Cardiac muscle cell (in vitro differentiated cells and primary cell): ENCODE results near the gene RPTN. TPM values are rescaled to one million over a fixed set of nuclear protein-coding genes. Genes with fewer than 3 reads are reported as not detected.

Experiments
- DNase-seq, 2 donors: peaks; one replicate each; pipeline versions ENCODE4 v3.0.0 to v3.0.0-alpha.2; 2010 to 2017; ENCODE audit warnings: low read depth in 1 of 2, low spot score in 1 of 2
- H3K27ac ChIP-seq: fragments of 200-600 bp; sonication (generic); 2 replicates; pipeline ENCODE4 v1.5.1; 2016
- H3K27me3 ChIP-seq: fragments of 200-600 bp; sonication (generic); 2 replicates; pipeline ENCODE4 v1.6.0; 2016; ENCODE audit warnings: control low read depth
- H3K36me3 ChIP-seq: fragments of 200-600 bp; sonication (generic); 2 replicates; pipeline ENCODE4 v1.5.1; 2016; ENCODE audit warnings: control low read depth
- H3K4me1 ChIP-seq: fragments of 200-600 bp; sonication (generic); 2 replicates; pipeline ENCODE4 v1.8.1; 2017; ENCODE audit warnings: low read depth, mild to moderate bottlenecking, mixed run types
- H3K4me3 ChIP-seq: fragments of 200-600 bp; sonication (generic); 2 replicates; pipeline ENCODE4 v1.5.1; 2016; ENCODE audit warnings: mild to moderate bottlenecking
- H3K9me3 ChIP-seq: fragments of 200-600 bp; sonication (generic); 2 replicates; pipeline ENCODE4 v1.5.1; 2017; ENCODE audit warnings: low read depth, mild to moderate bottlenecking, control low read depth
- polyA plus RNA-seq: library from polyadenylated mRNA; unstranded; fragments of >200 nt; fragmentation: Nextera tagmentation; extraction: Ambion mirVana; gene quantifications from 2 replicates; pipeline ENCODE4 v1.2.1, GENCODE V29; 2016
- total RNA-seq: library from RNA; depleted of rRNA; stranded (reverse); fragments of >200 nt; gene quantifications from 2 replicates; pipeline ENCODE4 v1.2.3, GENCODE V29; 2016
- TF ChIP-seq, protein P1 (sequence below): IDR thresholded peaks from 2 replicates; pipeline ENCODE4 v1.5.1; 2012; ENCODE audit warnings: low read depth, mild to moderate bottlenecking, low read length

Gene RPTN, protein sequence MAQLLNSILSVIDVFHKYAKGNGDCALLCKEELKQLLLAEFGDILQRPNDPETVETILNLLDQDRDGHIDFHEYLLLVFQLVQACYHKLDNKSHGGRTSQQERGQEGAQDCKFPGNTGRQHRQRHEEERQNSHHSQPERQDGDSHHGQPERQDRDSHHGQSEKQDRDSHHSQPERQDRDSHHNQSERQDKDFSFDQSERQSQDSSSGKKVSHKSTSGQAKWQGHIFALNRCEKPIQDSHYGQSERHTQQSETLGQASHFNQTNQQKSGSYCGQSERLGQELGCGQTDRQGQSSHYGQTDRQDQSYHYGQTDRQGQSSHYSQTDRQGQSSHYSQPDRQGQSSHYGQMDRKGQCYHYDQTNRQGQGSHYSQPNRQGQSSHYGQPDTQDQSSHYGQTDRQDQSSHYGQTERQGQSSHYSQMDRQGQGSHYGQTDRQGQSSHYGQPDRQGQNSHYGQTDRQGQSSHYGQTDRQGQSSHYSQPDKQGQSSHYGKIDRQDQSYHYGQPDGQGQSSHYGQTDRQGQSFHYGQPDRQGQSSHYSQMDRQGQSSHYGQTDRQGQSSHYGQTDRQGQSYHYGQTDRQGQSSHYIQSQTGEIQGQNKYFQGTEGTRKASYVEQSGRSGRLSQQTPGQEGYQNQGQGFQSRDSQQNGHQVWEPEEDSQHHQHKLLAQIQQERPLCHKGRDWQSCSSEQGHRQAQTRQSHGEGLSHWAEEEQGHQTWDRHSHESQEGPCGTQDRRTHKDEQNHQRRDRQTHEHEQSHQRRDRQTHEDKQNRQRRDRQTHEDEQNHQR
- total RNA-seq (not detected in 2 replicates), polyA plus RNA-seq (not detected in 2 replicates)

DNA sequence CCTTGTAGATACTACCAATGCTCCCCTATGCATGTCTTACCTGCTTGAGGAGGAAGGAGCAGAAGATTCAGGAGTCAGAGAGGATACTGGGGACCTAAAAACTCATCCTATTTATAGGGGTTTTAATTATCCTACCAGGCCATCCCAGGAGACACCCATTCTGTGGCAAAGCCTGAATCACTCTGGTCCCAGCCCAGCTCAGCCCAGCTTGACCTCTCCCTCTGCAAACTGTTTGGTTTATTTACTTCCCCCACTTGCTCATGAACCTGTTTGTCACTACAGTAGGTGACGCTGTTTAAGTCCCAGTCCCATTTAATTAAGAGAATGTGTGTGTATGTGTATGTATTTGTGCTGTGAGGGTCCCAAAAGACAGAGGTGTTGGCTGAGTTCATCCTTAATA lies at the start of gene RPTN:
RPTN (minus strand) TSS at position 85 of the 400 bp plus-strand sequence. CDS start 1,339 bp downstream, outside the sequence.
- no peaks in the 10 kb centered on the region for H3K9me3 ChIP-seq
- no peaks in the 10 kb centered on the region for H3K4me1 ChIP-seq
- H3K27me3 ChIP-seq = no peaks in the 10 kb centered on the region
- H3K4me3 ChIP-seq = no peak within 1 kb of the TSS
- H3K27ac ChIP-seq = no peak within 1 kb of the TSS
- TF ChIP-seq, protein P1, sequence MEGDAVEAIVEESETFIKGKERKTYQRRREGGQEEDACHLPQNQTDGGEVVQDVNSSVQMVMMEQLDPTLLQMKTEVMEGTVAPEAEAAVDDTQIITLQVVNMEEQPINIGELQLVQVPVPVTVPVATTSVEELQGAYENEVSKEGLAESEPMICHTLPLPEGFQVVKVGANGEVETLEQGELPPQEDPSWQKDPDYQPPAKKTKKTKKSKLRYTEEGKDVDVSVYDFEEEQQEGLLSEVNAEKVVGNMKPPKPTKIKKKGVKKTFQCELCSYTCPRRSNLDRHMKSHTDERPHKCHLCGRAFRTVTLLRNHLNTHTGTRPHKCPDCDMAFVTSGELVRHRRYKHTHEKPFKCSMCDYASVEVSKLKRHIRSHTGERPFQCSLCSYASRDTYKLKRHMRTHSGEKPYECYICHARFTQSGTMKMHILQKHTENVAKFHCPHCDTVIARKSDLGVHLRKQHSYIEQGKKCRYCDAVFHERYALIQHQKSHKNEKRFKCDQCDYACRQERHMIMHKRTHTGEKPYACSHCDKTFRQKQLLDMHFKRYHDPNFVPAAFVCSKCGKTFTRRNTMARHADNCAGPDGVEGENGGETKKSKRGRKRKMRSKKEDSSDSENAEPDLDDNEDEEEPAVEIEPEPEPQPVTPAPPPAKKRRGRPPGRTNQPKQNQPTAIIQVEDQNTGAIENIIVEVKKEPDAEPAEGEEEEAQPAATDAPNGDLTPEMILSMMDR = no peak
- no peaks in the 10 kb centered on the region for H3K36me3 ChIP-seq
- DNase-seq = no peak

- Histone ChIP-seq H3K9me3 (no peaks in the 10 kb centered on the region), H3K27ac (no peak overlapping the region), H3K36me3 (no peaks in the 10 kb centered on the region), H3K27me3 (no peaks in the 10 kb centered on the region), H3K4me3 (no peak overlapping the region), H3K4me1 (no peaks in the 10 kb centered on the region)
- DNase-seq = no peak
- TF ChIP-seq, protein P1 = no peak
These were observed 40.0 kb upstream of the RPTN start for GRCh38 chr1:152198982-152199381.

DNA sequence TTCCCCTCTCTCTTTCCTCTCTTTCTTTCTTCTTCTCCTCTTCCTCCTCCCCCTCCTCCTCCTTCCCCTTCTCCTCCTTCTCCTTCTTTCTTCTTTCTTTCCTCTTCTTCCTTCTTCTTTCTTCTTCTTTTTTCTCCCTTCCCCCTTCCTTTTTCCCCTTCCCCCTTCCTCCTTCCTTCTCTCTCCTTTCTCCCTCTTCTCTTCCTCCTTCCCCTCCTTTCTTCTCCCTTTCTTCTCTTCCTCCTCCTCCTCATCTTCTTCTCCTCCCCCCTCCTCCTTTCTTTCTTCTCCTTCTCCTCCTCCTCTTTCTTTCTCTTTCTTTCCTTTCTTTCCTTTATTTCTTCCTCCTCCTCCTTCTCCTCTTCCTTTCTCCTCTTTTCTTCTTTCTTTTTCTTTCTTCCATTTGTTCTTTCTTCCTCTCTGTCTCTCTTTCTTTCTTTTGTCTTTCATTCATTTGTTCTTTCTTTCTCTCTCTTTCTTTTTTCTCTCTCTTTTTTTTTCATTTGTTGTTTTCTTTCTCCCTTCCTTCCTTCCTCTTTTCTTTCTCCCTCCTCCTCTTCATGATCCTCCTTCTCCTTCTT lies 38.4 kb upstream of the RPTN start:
- Histone ChIP-seq H3K4me3 (no peak overlapping the region), H3K9me3 (no peaks in the 10 kb centered on the region), H3K36me3 (no peaks in the 10 kb centered on the region), H3K27ac (no peak overlapping the region), H3K4me1 (no peaks in the 10 kb centered on the region), H3K27me3 (no peaks in the 10 kb centered on the region)
- no peak for DNase-seq
- TF ChIP-seq, protein P1 = no peak

- TF ChIP-seq, protein P1 = no peak
- H3K27ac ChIP-seq = no peak overlapping the region
- no peaks in the 10 kb centered on the region for H3K4me1 ChIP-seq
- H3K27me3 ChIP-seq = no peaks in the 10 kb centered on the region
- H3K4me3 ChIP-seq = no peak overlapping the region
- DNase-seq = no peak
- no peaks in the 10 kb centered on the region for H3K9me3 ChIP-seq
- no peaks in the 10 kb centered on the region for H3K36me3 ChIP-seq
These were observed 32.7 kb upstream of the RPTN start for GRCh38 chr1:152191711-152192110.

DNA sequence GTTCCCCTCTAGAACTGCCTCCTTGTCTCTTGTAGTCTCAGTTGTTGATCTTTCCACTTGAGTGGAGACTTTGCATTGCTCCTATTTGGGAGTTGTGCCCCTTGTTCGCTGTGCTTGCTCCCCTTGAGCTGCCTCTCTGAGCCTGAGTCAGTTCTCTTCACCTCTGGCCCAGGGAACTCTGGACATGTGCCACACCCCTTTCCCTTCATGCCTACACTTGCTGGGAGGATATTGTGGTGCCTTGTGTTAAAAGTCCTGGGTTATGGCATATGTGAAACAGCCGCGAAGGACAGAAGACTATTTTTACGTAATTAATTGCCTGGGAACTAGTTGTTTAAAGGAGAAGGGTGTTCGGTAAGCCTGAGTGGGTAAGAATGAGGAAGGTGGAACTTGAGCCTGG lies 32.2 kb upstream of the RPTN start:
- no peaks in the 10 kb centered on the region for H3K9me3 ChIP-seq
- no peak overlapping the region for H3K27ac ChIP-seq
- no peaks in the 10 kb centered on the region for H3K27me3 ChIP-seq
- H3K4me1 ChIP-seq = no peaks in the 10 kb centered on the region
- no peaks in the 10 kb centered on the region for H3K36me3 ChIP-seq
- no peak overlapping the region for H3K4me3 ChIP-seq
- TF ChIP-seq, protein P1 = no peak
- DNase-seq = no peak
